ENCODE data around the gene GPX3.

GPX3 gene

DNA sequence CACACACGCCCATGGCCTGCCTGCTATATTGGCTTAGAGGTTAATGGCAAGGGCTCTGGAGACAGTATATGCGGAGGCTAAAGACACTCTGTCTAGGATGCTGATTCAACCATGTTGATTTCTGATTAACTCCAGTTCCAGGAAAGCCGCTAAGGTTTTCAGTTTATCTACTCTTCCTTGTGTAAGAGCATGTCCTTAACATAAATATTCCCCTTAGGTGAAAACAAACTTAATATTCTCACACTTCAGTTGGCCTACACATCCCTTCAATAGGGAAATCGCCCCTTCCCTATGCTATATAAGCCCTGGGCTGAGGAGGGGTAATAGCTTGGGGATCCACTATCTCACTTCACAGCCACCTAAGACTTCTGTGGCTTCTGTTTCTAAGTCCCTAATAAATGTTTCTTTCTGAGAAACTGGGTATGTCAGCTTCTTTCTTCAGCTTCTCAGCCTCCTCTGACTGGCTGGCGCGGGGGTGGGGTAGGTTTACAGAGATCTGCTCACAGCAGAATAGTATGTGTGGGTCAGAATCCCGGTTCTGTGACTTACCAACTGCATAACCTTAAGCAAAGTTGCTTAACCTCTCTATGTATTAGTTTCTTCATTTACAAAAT is 4.3 kb upstream of the GPX3 start:
- H3K4me3 Mint-ChIP-seq: no peak overlapping the region
- H3K27me3 Mint-ChIP-seq (ENCODE audit: low read depth, poor library complexity): peaks cover 14% of the 10 kb centered on the region

GRCh38 chr5:151016700-151017099 is 3.7 kb upstream of the GPX3 start:
- H3K36me3 Mint-ChIP-seq (ENCODE audit: low read depth): no peaks in the 10 kb centered on the region
- TF ChIP-seq, protein P1, sequence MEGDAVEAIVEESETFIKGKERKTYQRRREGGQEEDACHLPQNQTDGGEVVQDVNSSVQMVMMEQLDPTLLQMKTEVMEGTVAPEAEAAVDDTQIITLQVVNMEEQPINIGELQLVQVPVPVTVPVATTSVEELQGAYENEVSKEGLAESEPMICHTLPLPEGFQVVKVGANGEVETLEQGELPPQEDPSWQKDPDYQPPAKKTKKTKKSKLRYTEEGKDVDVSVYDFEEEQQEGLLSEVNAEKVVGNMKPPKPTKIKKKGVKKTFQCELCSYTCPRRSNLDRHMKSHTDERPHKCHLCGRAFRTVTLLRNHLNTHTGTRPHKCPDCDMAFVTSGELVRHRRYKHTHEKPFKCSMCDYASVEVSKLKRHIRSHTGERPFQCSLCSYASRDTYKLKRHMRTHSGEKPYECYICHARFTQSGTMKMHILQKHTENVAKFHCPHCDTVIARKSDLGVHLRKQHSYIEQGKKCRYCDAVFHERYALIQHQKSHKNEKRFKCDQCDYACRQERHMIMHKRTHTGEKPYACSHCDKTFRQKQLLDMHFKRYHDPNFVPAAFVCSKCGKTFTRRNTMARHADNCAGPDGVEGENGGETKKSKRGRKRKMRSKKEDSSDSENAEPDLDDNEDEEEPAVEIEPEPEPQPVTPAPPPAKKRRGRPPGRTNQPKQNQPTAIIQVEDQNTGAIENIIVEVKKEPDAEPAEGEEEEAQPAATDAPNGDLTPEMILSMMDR (IDR thresholded peaks at IDR 0.05): no peak
- H3K27ac Mint-ChIP-seq: no peak overlapping the region
- peaks cover 11% of the 10 kb centered on the region for H3K27me3 Mint-ChIP-seq (ENCODE audit: low read depth, poor library complexity)
- no peaks in the 10 kb centered on the region for H3K9me3 Mint-ChIP-seq
- DNase-seq: no peak
- H3K4me1 Mint-ChIP-seq: peaks cover 25% of the 10 kb centered on the region
- no peak overlapping the region for H3K4me3 Mint-ChIP-seq

More for the DNA sequence above, 4.3 kb upstream of the GPX3 start:
- no peak for DNase-seq
- Mint-ChIP-seq H3K36me3 (ENCODE audit: low read depth) (no peaks in the 10 kb centered on the region), H3K27ac (peak overlapping the region; percentile 45), H3K9me3 (no peaks in the 10 kb centered on the region), H3K4me1 (peaks cover 24% of the 10 kb centered on the region)
- TF ChIP-seq, protein P1 (IDR thresholded peaks at IDR 0.05): no peak

DNA sequence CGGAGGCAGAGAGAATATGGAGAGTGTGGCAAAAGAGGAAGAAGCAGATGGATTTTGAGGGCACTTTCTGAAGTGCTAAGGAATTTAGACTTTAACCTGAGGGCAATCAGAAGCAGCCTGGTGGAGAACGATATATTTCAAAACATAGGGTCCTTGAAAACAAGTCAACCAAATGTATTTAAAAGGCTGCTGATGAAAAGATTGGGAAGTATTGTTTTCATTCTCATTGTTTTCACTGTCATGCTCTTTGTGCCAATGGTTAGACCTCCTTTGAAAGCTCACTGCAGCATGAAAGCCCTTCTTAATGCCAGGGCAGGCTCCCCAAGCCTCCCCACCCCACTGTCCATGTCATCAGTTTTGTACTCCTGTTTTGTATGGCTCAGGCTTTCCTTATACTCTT is 2.5 kb upstream of the GPX3 start:
- H3K4me1 Mint-ChIP-seq: peaks cover 25% of the 10 kb centered on the region
- no peaks in the 10 kb centered on the region for H3K9me3 Mint-ChIP-seq
- H3K27ac Mint-ChIP-seq: no peak overlapping the region
- peaks cover 16% of the 10 kb centered on the region for H3K27me3 Mint-ChIP-seq (ENCODE audit: low read depth, poor library complexity)
- TF ChIP-seq, protein P1 (IDR thresholded peaks at IDR 0.05): no peak
- DNase-seq: no peak
- no peak overlapping the region for H3K4me3 Mint-ChIP-seq
- H3K36me3 Mint-ChIP-seq (ENCODE audit: low read depth): no peaks in the 10 kb centered on the region

DNA sequence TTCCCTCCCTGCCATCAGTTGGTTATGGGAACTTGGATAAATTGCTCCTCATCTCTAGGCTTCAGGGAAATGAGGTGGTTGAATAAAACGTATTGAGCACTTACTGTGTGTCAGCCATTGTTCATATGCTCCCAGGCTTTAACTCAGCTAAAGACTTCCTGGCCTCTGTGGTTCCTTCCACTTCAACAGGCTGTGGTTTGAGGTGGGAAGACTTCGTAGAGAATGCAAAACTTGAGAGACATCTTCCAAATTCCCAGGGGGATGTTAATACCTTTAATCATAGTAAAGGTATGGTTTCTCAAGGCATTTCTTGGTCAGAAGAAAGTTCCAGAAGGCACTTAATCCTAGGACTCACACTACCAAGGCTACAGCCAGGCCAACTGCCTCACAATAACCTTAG is 1.5 kb upstream of the GPX3 start:
- no peak for DNase-seq
- Mint-ChIP-seq H3K27me3 (ENCODE audit: low read depth, poor library complexity) (peaks cover 16% of the 10 kb centered on the region), H3K27ac (no peak overlapping the region), H3K4me3 (no peak overlapping the region), H3K9me3 (no peaks in the 10 kb centered on the region), H3K4me1 (peaks cover 25% of the 10 kb centered on the region), H3K36me3 (ENCODE audit: low read depth) (no peaks in the 10 kb centered on the region)
- TF ChIP-seq, protein P1 (IDR thresholded peaks at IDR 0.05): no peak

GRCh38 chr5:151019331-151019730 is 1.1 kb upstream of the GPX3 start:
- Mint-ChIP-seq H3K36me3 (ENCODE audit: low read depth) (no peaks in the 10 kb centered on the region), H3K9me3 (no peaks in the 10 kb centered on the region), H3K4me1 (peaks cover 24% of the 10 kb centered on the region)

More at GRCh38 chr5:151019331-151019730, 1.1 kb upstream of the GPX3 start:
- TF ChIP-seq, protein P1 (IDR thresholded peaks at IDR 0.05): no peak
- no peak overlapping the region for H3K27ac Mint-ChIP-seq
- DNase-seq: no peak
- peak overlapping the region; percentile 31 for H3K4me3 Mint-ChIP-seq
- H3K27me3 Mint-ChIP-seq (ENCODE audit: low read depth, poor library complexity): peaks cover 16% of the 10 kb centered on the region
